HEK293T (cell line): ENCODE results near the gene CA12.
"Not testable (repeated sequence)": the region's sequence is repeated elsewhere in the genome, so short reads cannot be mapped to it uniquely, and the experiment has no call there.

Source experiments
- FOXA1 ChIP-seq: fragments of 450-650 bp; IDR thresholded peaks from 2 replicates; pipeline ENCODE4 v1.6.1; 2016; ENCODE audit warnings: mild to moderate bottlenecking
- FOXM1 ChIP-seq: fragments of 450-650 bp; IDR thresholded peaks from 2 replicates; pipeline ENCODE4 v1.6.1; 2017; ENCODE audit warnings: mild to moderate bottlenecking, borderline replicate concordance
- L3MBTL2 ChIP-seq: fragments of 450-650 bp; conservative IDR thresholded peaks from 2 replicates; pipeline ENCODE4 v1.6.1; 2016; ENCODE audit warnings: mild to moderate bottlenecking
- LEF1 ChIP-seq: fragments of 450-650 bp; IDR thresholded peaks from 2 replicates; pipeline ENCODE4 v1.6.1; 2017; ENCODE audit warnings: mild to moderate bottlenecking, borderline replicate concordance
- TARDBP ChIP-seq: fragments of 450-650 bp; IDR thresholded peaks from 2 replicates; pipeline ENCODE4 v1.6.1; 2016
- ZNF384 ChIP-seq: fragments of 450-650 bp; IDR thresholded peaks from 2 replicates; pipeline ENCODE4 v1.6.1; 2016

DNA sequence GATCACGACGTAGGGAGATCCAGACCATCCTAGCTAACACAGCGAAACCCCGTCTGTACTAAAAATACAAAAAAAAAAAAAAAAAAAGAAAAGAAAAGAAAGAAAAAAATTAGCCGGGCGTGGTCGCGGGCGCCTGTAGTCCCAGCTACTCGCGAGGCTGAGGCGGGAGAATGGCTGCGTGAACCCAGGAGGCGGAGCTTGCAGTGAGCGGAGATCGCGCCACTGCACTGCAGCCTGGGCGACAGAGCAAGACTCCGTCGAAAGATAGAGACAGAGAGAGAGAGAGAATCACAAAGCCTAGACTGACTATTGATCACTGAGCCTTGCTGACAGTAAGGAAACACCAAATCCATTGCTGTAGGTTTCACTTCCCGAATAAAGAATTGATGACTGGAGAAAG lies 35.6 kb upstream of the CA12 start:
- not testable (repeated sequence) for TF ChIP-seq TARDBP, ZNF384, FOXA1, L3MBTL2, FOXM1, LEF1
